ENCODE measurements around the gene RTF1.

GRCh38 chr15:41494922-41495735 is 78.2 kb downstream of the RTF1 start:
- TF ChIP-seq, protein P1, sequence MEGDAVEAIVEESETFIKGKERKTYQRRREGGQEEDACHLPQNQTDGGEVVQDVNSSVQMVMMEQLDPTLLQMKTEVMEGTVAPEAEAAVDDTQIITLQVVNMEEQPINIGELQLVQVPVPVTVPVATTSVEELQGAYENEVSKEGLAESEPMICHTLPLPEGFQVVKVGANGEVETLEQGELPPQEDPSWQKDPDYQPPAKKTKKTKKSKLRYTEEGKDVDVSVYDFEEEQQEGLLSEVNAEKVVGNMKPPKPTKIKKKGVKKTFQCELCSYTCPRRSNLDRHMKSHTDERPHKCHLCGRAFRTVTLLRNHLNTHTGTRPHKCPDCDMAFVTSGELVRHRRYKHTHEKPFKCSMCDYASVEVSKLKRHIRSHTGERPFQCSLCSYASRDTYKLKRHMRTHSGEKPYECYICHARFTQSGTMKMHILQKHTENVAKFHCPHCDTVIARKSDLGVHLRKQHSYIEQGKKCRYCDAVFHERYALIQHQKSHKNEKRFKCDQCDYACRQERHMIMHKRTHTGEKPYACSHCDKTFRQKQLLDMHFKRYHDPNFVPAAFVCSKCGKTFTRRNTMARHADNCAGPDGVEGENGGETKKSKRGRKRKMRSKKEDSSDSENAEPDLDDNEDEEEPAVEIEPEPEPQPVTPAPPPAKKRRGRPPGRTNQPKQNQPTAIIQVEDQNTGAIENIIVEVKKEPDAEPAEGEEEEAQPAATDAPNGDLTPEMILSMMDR (IDR thresholded peaks at IDR 0.05; ENCODE audit: extremely low read depth in 1 of 2, insufficient read depth in 1 of 2, low read depth in 1 of 2, low read length in 2 of 2): no peak
- peak; percentile 87 for TF ChIP-seq EZH2 (IDR thresholded peaks at IDR 0.05; ENCODE audit: borderline replicate concordance, low read depth, low read length, severe bottlenecking)
- no peak for TF ChIP-seq POLR2AphosphoS5 (IDR thresholded peaks at IDR 0.05; ENCODE audit: insufficient read depth, low read depth, low read length)
- TF ChIP-seq, protein P2, sequence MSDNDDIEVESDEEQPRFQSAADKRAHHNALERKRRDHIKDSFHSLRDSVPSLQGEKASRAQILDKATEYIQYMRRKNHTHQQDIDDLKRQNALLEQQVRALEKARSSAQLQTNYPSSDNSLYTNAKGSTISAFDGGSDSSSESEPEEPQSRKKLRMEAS (IDR thresholded peaks at IDR 0.05; ENCODE audit: insufficient read depth, insufficient read length): no peak
- no peak for TF ChIP-seq POLR2A (IDR thresholded peaks at IDR 0.05; ENCODE audit: low read depth, low read length)
- TF ChIP-seq MYC (IDR thresholded peaks at IDR 0.05; ENCODE audit: low read depth, low read length): no peak
- no peak for TF ChIP-seq JUN (IDR thresholded peaks at IDR 0.05; ENCODE audit: borderline replicate concordance, insufficient read depth, insufficient read length, low read depth)
- TF ChIP-seq GATA2 (IDR thresholded peaks at IDR 0.05; ENCODE audit: insufficient read depth, insufficient read length, low read depth, low read length): no peak
- TF ChIP-seq FOS (IDR thresholded peaks at IDR 0.05; ENCODE audit: borderline replicate concordance, insufficient read depth, low read length): no peak

Measured in endothelial cell of umbilical vein (primary cell).